K562 (cell line): ENCODE results near the gene OR2V1.

Source experiments
- BDP1 ChIP-seq: IDR thresholded peaks from 3 replicates; pipeline ENCODE4 v1.6.1; 2011; ENCODE audit not compliant: insufficient read length, insufficient read depth
- CBFA2T3 ChIP-seq: fragments of 450-650 bp; IDR thresholded peaks from 2 replicates; pipeline ENCODE4 v1.6.1; 2017
- CBX3 ChIP-seq, 2 experiments: IDR thresholded peaks; 1 replicate in 1 of 2; 2 replicates in 1 of 2; pipeline ENCODE4 v1.6.1; 2012; ENCODE audit warnings: inconsistent platforms in 2 of 2, low read length in 2 of 2, borderline replicate concordance in 1 of 2, control low read depth in 1 of 2
- EHMT2 ChIP-seq: fragments of 450-650 bp; IDR thresholded peaks from 2 replicates; pipeline ENCODE4 v1.6.1; 2018; ENCODE audit warnings: antibody characterized with exemption
- HDAC2 ChIP-seq: fragments of 450-650 bp; IDR thresholded peaks from 2 replicates; pipeline ENCODE4 v1.6.1; 2016; ENCODE audit warnings: mild to moderate bottlenecking
- MTA3 ChIP-seq: fragments of 450-650 bp; formaldehyde crosslinking; IDR thresholded peaks from 2 replicates; pipeline ENCODE4 v1.6.1; 2017; ENCODE audit warnings: mild to moderate bottlenecking, borderline replicate concordance
- MXI1 ChIP-seq: IDR thresholded peaks from 2 replicates; pipeline ENCODE4 v1.6.1; 2011; ENCODE audit warnings: low read depth, mild to moderate bottlenecking, improper control_type of control experiment, low read length
- NFE2L1 ChIP-seq: fragments of 450-650 bp; IDR thresholded peaks from 2 replicates; pipeline ENCODE4 v1.6.1; 2016; ENCODE audit warnings: missing genetic modification characterization, low read depth, mild to moderate bottlenecking, missing compliant biosample characterization, moderate library complexity, borderline replicate concordance
- ZNF780A ChIP-seq: fragments of 250-450 bp; sonication (Bioruptor Pico); IDR thresholded peaks from 2 replicates; pipeline ENCODE4 v1.5.0; 2021; ENCODE audit warnings: mild to moderate bottlenecking
- TF ChIP-seq, protein P1 (sequence below), 3 experiments: IDR thresholded peaks in 2 of 3; conservative IDR thresholded peaks in 1 of 3; 2 replicates each; pipeline ENCODE4 v1.5.1; 2011 to 2012; ENCODE audit warnings: low read length in 3 of 3, mild to moderate bottlenecking in 3 of 3, control low read depth in 2 of 3, improper control_type of control experiment in 1 of 3, inconsistent platforms in 1 of 3, low read depth in 1 of 3, mixed read lengths in 1 of 3, moderate library complexity in 1 of 3; ENCODE audit not compliant: insufficient read depth in 2 of 3
- TF ChIP-seq, protein P2 (sequence below), 2 experiments: fragments of 450-650 bp; formaldehyde crosslinking in 1 of 2; IDR thresholded peaks; 2 replicates each; pipeline versions ENCODE4 v1.4.0 to v1.6.1; 2014 to 2020; ENCODE audit warnings: mild to moderate bottlenecking in 2 of 2, borderline replicate concordance in 1 of 2, low read depth in 1 of 2
- TF ChIP-seq, protein P3 (sequence below): sonication (generic); formaldehyde crosslinking; IDR thresholded peaks from 2 replicates; pipeline ENCODE4 v1.5.0; 2020; ENCODE audit warnings: missing genetic modification reagents

DNA sequence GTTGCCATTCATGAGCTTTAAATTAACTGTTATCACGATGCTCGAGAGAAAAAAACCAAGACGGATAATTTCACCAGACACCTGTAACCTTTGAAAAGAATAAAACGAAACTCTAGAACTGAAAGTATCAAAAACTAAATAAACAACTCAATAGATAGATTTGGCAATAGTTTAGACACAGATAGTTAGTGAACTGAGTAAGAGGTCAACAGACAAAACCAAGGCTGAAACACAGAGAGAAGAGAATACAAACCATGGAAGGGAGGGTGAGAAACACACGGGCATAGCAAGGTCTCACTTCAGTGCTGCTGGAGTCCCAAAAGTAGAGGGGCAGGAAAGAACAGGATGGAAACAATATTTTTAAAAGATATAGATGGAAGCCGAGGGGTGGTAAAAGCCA is 3.3 kb upstream of the OR2V1 start:
- TF ChIP-seq, protein P1, sequence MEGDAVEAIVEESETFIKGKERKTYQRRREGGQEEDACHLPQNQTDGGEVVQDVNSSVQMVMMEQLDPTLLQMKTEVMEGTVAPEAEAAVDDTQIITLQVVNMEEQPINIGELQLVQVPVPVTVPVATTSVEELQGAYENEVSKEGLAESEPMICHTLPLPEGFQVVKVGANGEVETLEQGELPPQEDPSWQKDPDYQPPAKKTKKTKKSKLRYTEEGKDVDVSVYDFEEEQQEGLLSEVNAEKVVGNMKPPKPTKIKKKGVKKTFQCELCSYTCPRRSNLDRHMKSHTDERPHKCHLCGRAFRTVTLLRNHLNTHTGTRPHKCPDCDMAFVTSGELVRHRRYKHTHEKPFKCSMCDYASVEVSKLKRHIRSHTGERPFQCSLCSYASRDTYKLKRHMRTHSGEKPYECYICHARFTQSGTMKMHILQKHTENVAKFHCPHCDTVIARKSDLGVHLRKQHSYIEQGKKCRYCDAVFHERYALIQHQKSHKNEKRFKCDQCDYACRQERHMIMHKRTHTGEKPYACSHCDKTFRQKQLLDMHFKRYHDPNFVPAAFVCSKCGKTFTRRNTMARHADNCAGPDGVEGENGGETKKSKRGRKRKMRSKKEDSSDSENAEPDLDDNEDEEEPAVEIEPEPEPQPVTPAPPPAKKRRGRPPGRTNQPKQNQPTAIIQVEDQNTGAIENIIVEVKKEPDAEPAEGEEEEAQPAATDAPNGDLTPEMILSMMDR (IDR thresholded peaks at IDR 0.05 in 2 of 3, conservative IDR thresholded peaks at IDR 0.05 in 1 of 3; ENCODE audit: insufficient read depth in 2 of 3, low read depth in 1 of 3, low read length in 3 of 3) = no peak
- TF ChIP-seq CBX3 (IDR thresholded peaks at IDR 0.05; ENCODE audit: borderline replicate concordance in 1 of 2, low read length in 2 of 2) = no peak
- TF ChIP-seq CBFA2T3 = no peak
- TF ChIP-seq, protein P2, sequence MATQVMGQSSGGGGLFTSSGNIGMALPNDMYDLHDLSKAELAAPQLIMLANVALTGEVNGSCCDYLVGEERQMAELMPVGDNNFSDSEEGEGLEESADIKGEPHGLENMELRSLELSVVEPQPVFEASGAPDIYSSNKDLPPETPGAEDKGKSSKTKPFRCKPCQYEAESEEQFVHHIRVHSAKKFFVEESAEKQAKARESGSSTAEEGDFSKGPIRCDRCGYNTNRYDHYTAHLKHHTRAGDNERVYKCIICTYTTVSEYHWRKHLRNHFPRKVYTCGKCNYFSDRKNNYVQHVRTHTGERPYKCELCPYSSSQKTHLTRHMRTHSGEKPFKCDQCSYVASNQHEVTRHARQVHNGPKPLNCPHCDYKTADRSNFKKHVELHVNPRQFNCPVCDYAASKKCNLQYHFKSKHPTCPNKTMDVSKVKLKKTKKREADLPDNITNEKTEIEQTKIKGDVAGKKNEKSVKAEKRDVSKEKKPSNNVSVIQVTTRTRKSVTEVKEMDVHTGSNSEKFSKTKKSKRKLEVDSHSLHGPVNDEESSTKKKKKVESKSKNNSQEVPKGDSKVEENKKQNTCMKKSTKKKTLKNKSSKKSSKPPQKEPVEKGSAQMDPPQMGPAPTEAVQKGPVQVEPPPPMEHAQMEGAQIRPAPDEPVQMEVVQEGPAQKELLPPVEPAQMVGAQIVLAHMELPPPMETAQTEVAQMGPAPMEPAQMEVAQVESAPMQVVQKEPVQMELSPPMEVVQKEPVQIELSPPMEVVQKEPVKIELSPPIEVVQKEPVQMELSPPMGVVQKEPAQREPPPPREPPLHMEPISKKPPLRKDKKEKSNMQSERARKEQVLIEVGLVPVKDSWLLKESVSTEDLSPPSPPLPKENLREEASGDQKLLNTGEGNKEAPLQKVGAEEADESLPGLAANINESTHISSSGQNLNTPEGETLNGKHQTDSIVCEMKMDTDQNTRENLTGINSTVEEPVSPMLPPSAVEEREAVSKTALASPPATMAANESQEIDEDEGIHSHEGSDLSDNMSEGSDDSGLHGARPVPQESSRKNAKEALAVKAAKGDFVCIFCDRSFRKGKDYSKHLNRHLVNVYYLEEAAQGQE (IDR thresholded peaks at IDR 0.05; ENCODE audit: borderline replicate concordance) = no peak
- TF ChIP-seq, protein P2 (CRISPR knock-in tag; IDR thresholded peaks at IDR 0.05; ENCODE audit: low read depth) = no peak
- TF ChIP-seq EHMT2 = no peak
- TF ChIP-seq MTA3 = no peak
- no peak for TF ChIP-seq ZNF780A (CRISPR knock-in tag)
- no peak for TF ChIP-seq NFE2L1 (tag)
- TF ChIP-seq MXI1 = no peak
- no peak for TF ChIP-seq HDAC2
- no peak for TF ChIP-seq BDP1
- TF ChIP-seq, protein P3, sequence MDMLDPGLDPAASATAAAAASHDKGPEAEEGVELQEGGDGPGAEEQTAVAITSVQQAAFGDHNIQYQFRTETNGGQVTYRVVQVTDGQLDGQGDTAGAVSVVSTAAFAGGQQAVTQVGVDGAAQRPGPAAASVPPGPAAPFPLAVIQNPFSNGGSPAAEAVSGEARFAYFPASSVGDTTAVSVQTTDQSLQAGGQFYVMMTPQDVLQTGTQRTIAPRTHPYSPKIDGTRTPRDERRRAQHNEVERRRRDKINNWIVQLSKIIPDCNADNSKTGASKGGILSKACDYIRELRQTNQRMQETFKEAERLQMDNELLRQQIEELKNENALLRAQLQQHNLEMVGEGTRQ (CRISPR knock-in tag) = no peak
